ENCODE results near the gene NDUFS8.

Gene NDUFS8

GRCh38 chr11:68049509-68050370 is 19.3 kb downstream of the NDUFS8 start:
- no peak for DNase-seq (ENCODE audit: low spot score)

GRCh38 chr11:68050371-68050841 is 19.9 kb downstream of the NDUFS8 start:
- no peak for DNase-seq (ENCODE audit: low spot score)

DNA sequence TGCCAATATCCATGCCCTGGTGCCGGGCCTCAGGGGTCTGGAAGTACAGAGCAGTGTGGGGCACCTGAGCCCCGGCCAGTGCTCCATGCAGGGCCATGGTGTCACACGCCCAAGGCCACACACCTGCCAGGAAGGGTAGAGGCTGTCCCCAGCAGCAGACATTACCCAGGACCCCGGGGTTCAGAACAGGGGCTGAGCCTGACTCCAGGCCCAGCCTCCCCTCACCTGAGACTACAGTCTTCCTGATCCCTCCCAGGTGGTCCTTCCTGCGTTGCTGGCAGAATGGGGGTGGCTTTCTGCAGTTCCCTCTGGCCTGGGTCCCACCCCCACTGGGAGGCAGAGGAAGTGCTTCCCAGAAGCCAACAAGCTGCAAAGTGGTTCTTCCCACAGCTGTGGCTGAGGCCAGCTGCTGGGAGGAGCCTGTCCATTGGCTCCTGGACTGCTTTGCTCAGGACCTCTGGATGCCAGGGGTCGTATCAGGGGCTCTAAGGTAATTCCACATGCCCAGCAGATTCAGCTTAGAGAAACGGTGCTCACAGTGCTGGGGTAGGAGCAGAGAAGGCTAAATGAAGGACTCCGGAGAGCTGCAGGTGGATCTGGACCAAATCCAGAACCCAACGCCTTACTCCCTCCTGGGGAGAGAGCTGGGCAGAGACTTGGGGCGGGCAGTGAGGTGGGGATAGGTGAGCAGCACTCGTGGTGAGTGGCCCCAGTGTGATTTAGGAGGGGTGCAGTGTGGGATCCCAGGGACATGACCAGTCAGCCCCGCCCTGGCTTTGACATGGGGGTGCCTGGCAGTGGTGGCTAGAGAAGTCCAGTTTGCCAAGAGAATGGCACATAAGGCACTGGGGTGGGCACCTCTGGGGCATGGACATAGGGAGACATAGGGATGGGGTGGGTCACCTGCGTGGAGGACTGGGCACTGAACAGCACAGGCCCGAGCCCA is 21.0 kb downstream of the NDUFS8 start:
- DNase-seq (ENCODE audit: low spot score): no peak

- DNase-seq (ENCODE audit: low spot score): no peak
These were observed 21.8 kb downstream of the NDUFS8 start for GRCh38 chr11:68052137-68052873.

DNA sequence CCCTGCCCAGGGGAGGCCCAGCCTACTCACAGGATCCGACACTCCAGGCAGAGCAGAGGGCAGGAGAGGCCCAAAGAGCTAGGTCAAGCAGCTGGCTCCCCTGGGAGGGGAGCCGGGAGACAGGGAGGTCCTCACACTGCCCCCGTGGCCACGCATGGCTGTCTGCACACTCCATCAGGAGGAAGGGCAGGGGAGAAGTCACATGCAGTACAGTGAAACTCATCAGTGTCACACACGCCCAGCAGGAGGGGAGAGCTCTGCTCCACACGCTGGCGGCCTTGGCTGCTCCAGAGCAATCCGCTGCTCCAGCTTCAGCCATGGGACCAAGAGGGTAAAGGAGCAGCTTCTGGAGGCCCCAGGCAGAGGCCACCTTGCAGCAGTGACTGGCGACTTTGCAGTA is 22.6 kb downstream of the NDUFS8 start:
- no peak for DNase-seq (ENCODE audit: low spot score)

- DNase-seq (ENCODE audit: low spot score): no peak
These were observed 23.7 kb downstream of the NDUFS8 start for GRCh38 chr11:68053981-68054812.

GRCh38 chr11:68056317-68057285 is 26.1 kb downstream of the NDUFS8 start:
- no peak for DNase-seq (ENCODE audit: low spot score)

- DNase-seq (ENCODE audit: low spot score): no peak
These were observed 27.3 kb downstream of the NDUFS8 start for GRCh38 chr11:68057807-68058206.

DNA sequence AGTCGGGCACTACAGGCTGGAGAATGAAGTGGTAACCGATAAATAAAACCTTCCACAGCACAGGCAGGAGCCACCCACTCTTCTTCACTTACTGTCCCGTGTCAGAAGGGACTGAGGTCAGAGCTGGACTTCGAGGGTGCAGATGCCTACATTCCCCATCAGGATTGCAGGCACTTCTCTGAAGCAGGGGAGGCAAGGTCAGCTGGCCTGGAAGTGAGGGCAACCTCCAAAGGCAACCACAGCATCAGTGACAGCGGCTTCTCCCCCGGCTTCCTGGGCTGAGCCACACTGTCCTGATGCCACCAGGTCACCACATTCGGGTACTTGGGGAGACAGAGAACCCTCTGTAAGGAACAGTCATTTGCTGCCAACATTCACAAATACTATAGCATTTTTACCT is 31.0 kb downstream of the NDUFS8 start:
- no peak for DNase-seq (ENCODE audit: low spot score)

DNA sequence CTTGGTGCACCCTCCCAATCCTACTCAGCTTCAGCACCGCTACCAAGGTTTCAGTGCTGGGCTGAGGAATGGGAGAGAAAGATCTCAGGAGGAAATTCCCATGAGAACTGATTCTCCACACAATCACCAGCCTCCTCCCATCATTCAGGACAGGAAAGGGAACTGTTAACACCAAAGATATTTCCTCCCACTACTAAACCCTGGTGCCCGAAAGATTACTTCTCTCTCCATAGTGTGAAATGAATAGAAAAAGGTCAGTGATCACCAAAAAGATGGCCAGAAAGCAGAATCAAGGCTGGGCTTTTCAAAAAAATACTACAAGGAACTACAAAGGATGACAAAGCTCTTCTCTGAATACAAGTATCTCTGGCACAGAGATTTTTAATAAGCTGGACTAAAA is 34.4 kb downstream of the NDUFS8 start:
- DNase-seq (ENCODE audit: low spot score): no peak

DNA sequence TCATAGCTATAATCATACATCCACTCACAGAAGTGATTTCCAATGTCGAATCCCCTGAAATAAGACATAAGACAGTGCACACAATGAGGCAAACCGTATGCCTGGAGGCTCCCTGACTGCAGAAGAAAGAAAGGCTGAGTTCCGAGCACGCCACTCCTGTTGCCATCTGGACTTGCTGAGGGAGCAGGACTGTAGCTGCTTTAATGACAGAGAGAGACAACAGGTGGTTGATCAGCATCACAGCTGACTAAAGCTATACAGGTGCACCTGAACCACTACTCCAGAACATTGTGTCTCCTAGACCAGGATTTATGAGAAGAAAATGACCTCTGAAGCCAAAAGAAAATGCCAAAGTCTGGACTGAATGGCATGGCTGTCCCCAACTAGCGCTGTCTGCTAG is 35.4 kb downstream of the NDUFS8 start:
- DNase-seq (ENCODE audit: low spot score): no peak

GRCh38 chr11:68066742-68067141 is 36.3 kb downstream of the NDUFS8 start:
- no peak for DNase-seq (ENCODE audit: low spot score)

DNA sequence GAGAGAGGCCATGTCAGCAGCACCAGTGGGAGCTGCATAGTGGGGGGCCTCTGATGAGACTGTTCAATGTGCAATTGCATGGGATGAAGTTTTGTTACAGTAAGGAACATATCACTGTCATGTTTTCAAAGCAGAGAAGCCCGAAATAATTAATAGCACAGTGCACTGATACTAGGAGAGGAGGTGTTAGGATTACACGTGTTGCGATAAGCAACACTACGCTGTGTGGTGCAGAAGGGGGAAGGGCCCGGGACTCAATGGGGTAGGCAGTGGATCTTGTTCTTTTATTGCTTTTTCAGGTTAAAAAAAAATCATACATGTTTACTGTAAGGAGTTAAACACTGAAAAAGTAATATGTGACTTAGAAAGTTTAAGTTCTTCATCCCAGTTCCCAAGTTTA is 37.5 kb downstream of the NDUFS8 start:
- DNase-seq (ENCODE audit: low spot score): no peak

- DNase-seq (ENCODE audit: low spot score): no peak
These were observed 41.0 kb downstream of the NDUFS8 start for GRCh38 chr11:68071281-68072048.

DNA sequence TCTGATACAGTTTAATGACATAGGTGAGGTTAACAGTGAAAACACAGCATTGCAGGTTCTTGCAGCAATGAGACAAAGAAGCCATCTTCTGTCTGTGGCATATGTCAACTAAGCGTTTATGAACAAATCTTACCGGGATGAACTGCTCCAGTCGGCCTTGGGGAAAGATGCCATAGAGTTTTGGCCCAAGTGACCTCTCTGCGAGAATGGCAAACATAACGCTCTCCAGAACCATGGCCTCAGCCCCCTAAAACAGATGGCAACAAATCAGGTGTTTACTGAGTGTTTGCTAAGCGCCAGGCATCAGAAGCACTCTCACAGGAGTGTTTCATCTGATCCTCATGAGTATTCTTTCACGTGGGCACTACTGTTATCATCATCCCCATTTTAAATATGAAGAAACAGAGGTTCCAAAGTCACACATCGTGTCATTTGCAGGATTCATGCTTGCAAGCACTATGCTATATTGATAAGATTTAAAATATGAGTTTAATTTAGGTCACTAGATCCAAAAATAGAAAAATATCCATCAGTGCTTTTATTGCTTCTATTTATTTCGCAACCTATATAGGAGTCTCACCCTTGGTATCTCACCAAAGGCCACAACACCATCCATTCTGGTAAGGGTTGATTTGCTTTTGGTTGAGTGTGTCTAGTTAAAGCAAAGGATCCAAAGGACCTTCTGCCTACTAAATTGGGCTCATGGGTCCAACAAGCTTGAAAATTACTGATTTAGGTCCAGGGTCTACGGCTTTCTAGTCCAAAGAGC is 44.3 kb downstream of the NDUFS8 start:
- DNase-seq (ENCODE audit: low spot score): no peak

DNA sequence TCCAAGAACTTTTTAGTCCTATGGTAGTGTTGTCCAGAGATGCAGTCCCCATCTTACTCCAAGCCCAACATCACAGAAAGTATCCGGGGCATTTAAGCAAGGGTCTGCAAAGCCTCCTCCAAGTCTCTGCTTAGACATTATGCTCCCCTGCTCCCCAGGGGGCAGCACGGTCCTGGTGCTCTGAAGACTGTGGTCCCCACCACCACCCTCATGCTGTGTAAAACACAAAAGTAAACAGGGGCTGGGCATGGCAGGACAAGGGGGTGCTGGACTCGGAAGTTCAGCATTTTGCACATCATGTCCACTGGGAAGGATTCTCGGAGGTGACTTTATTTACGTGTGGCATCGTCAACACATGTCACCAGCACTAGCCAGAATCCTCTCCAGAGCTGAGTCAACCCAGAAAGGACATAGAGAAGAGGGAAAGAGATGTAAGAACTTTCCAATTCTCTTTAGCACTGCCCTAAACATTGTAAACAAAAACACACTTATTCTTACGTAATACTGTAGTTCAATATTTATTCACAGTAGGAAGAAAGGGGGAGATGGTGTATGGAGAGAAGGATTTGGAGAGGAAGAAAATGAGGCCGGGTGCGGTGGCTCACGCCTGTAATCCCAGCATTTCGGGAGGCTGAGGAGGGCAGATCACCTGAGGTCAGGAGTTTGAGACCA is 46.0 kb downstream of the NDUFS8 start:
- no peak for DNase-seq (ENCODE audit: low spot score)

DNA sequence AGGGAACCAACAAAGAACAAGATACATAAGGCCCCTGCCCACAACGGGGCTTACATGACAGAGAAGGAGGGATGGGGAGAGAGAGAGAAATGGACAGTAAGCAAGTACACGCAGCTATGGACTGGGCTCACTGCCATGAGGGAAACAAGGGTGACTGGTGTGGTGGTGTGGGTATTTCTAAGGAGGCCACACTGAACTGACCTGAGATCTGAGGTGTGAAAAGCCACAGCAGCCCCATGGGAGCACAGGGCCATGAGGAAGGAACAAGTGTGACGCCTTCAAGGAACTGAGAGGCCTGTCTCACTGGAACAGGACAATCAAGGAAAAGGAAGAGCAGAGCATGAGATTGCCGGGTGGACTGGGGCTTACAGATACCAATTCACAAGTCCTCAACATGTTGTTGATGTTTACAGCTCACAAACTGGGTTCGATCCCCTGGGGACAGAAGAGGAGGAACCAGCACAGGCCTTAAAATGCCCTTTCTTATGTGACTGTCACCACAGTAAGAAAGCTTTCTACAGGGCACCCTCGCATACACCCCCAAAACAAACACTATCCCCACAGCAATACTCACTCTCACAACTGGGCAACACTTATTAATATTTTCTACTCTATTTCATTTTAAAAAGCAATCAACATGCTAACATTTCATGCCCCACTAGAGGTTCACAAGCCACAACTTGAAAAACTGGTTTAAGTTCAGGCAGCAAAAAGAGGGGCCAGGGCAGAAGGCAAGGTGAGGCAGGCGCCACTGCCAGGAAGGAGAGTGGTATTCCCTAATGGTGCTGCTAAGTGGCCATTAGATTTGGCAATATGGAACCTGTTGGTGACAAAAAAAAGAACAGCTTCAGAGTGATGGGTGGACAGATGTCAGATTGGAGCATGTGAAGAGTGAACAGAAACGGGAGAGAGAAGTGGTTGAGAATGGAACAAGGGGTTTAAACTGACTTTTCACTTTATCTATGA is 47.4 kb downstream of the NDUFS8 start:
- DNase-seq (ENCODE audit: low spot score): no peak

All from CD4-positive, alpha-beta T cell treated with Interleukin-2 at 100 ng/mL for 4 hours (primary cell).